Activated T-cell treated with anti-CD3 and anti-CD28 coated beads for 24 hours (primary cell): Measurements from ENCODE around the gene DERA.
"Not testable (repeated sequence)": the region's sequence is repeated elsewhere in the genome, so short reads cannot be mapped to it uniquely, and the experiment has no call there.

Experiments used
- DNase-seq: peaks from one replicate; pipeline ENCODE4 v3.0.0-alpha.2; 2020; ENCODE audit warnings: low read depth

Gene DERA

GRCh38 chr12:15904378-15904920, 6.7 kb upstream of the DERA start:
- no peak for DNase-seq

GRCh38 chr12:15910468-15910863, 666 bp upstream of the DERA start:
- DNase-seq, result no peak

GRCh38 chr12:15911931-15912330, 799 bp downstream of the DERA start:
- not testable (repeated sequence) for DNase-seq

- DNase-seq, result not testable (repeated sequence)
These were observed 3.0 kb downstream of the DERA start for GRCh38 chr12:15914131-15914530.

- DNase-seq, result no peak
These were observed 6.9 kb downstream of the DERA start for GRCh38 chr12:15918066-15918465.

- no peak for DNase-seq
These were observed 8.3 kb downstream of the DERA start for GRCh38 chr12:15919418-15919817.

- no peak for DNase-seq
These were observed 13.8 kb downstream of the DERA start for GRCh38 chr12:15924956-15925355.

- no peak for DNase-seq
These were observed 17.2 kb downstream of the DERA start for GRCh38 chr12:15928346-15928745.

GRCh38 chr12:15928870-15929571, 17.9 kb downstream of the DERA start:
- no peak for DNase-seq

- DNase-seq, result no peak
These were observed 20.5 kb downstream of the DERA start for GRCh38 chr12:15931590-15932053.

GRCh38 chr12:15932327-15932726, 21.2 kb downstream of the DERA start:
- DNase-seq, result no peak

GRCh38 chr12:15932971-15933370, 21.8 kb downstream of the DERA start:
- no peak for DNase-seq

- no peak for DNase-seq
These were observed 22.6 kb downstream of the DERA start for GRCh38 chr12:15933751-15934150.

GRCh38 chr12:15936751-15937150, 25.6 kb downstream of the DERA start:
- DNase-seq, result no peak

- DNase-seq, result no peak
These were observed 26.8 kb downstream of the DERA start for GRCh38 chr12:15937902-15938301.

GRCh38 chr12:15939111-15939510, 28.0 kb downstream of the DERA start:
- no peak for DNase-seq

- DNase-seq, result no peak
These were observed 31.3 kb downstream of the DERA start for GRCh38 chr12:15942475-15942874.

- not testable (repeated sequence) for DNase-seq
These were observed 32.4 kb downstream of the DERA start for GRCh38 chr12:15943519-15943918.

- not testable (repeated sequence) for DNase-seq
These were observed 37.3 kb downstream of the DERA start for GRCh38 chr12:15948461-15948860.

- DNase-seq, result no peak
These were observed 44.1 kb downstream of the DERA start for GRCh38 chr12:15955281-15955680.

- no peak for DNase-seq
These were observed 44.9 kb downstream of the DERA start for GRCh38 chr12:15956010-15956409.

- no peak for DNase-seq
These were observed 45.5 kb downstream of the DERA start for GRCh38 chr12:15956413-15957185.

- no peak for DNase-seq
These were observed 51.6 kb downstream of the DERA start for GRCh38 chr12:15962760-15963159.
